DMS153 treated with DMSO at 0.1 percent for 48 hours (cell line): Measurements from ENCODE around the gene MYH4.

Experiments
- DNase-seq: peaks from one replicate; lab custom pipeline; 2025; ENCODE audit not compliant: unreplicated experiment; lab: John Stamatoyannopoulos, UW

The MYH4 gene

DNA sequence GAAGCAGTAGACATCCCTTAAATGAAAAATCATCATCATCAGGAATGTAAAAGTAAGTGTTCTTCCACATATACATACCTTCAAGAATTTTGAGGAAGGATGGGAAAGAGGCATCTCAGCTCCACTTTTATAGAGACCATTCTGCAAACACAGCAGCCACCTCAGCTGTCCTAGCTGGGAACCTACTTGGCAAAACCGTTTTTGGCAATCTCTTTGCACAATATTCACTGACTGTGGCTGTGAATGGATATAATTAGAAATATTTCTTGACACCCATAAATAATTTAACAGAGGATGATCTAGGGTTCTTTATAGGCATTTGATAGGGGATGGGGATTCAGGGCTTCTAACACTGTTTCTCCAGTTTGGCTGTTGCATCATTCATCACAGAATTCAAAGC is at the start of gene MYH4:
Gene MYH4, minus strand, starts transcription at position 101 of the 400 bp plus-strand sequence. CDS start 2,814 bp downstream, outside the sequence.
- no peak for DNase-seq

DNA sequence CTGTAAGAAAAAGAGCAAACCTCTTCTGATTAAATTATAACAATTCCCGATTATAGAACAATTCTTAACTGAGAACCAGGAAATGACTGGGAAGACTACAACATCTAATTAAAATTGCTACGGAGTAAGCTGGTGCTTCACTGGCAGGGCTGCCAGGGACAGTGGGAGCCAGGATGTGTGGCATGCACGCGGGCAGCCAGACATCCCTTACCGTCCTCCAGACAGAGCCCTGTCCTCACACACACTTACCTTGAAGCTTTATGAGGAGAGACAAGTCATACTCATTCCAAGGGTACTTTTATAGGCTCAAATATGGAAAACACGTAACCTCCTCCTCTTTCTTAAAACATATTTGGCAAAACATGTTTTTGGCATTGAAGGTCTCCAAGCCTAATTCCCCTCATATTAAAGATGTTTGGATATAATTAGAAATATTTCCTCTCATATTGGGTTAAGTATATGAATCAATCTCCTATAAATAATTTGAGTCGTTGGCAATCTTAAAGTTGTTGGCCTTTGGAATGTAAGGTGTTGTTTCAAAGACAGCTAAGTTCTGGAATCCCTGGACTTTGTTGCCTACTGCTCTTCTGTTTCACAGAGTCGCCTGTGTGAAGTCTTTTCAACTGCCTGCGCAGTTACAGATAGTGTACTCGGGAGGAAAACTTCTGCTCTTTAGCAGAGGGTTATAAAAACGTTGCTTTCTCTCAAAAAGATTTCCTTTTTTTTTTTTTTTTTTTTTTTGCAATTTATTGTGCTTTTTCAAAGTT is 49.1 kb upstream of the MYH4 start, which contains the start of gene MYH1:
Gene MYH1, minus strand, starts transcription at position 272 of the 767 bp plus-strand sequence. CDS start 1,900 bp downstream, outside the sequence.
- DNase-seq, result no peak

DNA sequence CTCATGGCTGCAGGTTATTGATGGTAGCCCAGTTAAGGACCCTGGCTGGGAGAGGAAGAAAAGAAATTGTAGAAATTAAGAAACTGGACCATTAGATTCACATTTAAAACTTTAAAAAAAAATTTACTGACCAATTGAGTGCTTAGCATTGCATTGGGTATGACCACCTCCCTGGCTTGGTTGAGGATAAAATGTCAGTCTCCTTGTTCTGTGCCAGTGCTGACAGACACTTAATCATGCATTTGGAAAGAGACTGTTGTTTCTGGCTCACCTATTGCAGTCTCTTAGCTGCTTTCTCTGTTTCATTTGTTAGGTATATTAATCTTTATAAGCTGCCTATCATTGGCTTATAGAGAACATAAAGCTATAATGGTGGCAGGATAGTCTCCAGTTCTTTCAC is 47.3 kb upstream of the MYH4 start:
- DNase-seq, result no peak

DNA sequence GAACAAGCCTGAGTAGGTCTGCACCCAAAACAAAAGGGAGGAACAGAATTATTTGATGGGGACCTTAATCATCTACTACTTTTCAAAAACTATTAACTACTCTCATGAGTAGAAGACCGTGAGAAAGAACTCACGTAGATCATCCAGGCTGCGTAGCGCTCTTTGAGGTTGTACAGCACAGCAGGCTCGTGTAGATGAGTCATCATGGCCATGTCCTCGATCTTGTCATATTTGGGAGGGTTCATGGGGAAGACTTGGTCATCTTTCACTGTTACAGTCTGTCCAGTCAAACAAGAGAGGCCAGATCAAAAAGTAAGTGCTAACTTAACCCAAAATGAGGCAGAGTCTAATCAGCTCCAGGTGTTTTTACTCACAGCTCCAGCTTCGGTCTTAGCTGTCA is 46.7 kb upstream of the MYH4 start:
- DNase-seq, result no peak

DNA sequence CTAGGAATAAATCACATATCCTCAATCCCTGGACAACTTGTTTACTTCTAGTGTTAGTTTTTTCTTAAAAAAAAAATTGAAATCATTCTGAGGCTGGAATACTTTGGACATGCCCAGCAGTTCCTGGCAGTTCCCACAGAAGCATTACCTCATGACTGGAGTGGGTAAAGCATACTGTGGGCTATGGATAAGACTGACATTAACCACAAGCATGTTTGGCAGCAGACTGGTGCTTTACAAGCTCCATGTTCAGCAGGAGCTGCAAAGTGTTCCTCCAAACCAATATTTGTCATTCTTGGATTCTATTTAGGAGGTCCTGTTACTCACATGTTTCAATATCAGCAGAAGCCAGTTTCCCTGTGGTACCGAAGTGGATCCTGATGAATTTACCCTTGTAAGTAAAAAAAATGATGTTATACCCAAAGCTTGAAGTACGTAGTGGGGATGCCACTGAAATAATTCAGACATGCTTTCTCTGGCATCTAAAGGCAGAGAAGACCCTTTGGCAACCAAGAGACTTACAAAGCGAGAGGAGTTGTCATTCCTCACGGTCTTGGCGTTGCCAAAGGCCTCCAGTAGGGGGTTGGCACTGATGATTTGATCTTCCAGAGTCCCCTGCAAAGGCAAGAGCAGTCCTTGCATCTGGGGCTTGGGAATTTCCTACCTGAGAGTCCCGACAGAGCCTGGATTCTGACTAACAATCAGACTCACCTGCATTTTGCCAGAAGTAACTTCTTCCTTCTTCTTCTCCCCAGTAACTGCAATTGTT is 44.1 kb upstream of the MYH4 start:
- DNase-seq, result no peak

DNA sequence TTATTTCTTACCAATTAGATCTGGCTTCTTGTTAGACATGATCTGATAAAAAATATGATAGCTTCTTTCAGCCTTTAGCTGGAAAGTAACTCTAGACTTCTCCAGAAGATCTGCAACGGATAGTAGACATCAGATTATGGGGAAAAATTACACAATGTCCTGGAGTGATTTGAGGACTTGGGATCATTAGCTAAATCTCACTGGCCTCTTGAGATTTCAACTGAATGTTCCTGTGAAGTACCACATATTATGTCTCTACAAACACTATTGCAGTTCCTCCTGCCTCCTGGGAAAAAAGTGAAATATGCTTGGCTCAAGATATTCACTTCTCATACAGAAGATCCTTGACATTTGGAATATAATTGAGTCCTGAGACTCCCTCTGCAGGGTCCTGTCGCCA is 43.5 kb upstream of the MYH4 start:
- DNase-seq, result no peak

DNA sequence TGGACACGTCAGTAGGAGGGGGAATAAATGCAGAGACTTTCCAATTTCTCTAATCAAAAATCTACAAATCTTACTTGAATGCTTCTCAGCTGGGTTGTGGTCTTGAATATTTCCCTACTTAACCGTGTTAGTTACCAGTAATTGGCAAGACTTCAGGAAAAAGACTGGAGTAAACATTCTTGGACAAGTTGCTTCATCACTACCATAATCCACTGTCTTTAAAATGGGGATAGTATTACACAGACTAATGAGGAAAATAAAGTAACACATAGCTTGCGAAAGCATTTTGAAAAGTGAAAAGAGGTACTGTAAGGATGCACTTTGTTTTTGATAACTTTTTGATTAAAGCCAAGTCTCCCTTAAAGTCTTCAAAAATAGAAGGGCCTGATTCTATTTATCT is 30.6 kb upstream of the MYH4 start:
- DNase-seq, result no peak

DNA sequence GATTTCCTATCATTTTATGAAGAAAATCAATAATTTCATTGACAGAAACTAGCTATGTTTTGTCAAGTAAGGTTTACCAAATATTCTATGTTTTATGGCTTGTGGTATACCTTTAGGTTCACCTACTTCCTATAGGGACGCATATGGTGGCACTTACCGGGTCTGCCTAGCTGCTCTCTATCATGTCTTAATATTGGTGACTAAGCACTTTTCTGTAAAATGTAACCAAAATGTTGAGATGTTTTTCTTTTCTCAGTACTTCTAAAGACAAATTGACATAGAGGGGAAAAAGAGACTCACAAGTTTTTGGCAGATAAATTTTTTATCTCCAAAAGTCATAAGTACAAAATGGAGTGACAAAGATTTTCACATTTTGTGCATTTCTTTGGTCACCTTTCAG is 22.6 kb upstream of the MYH4 start:
- DNase-seq, result no peak

DNA sequence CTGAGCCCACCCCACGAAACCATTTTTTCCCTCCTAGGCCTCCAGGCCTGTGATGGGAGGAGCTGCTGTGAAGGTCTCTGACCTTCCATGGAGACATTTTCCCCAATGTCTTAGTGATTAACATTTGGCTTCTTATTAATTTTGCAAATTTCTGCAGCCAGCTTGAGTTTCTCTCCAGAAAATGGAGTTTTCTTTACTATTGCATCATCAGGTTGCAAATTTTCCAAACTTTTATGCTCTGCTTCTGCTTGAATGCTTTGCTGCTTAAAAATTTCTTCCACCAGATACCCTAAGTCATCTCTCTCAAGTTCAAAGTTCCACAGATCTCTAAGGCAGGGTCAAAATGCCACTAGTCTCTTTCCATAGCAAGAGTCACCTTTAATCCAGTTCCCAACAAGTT is 12.9 kb upstream of the MYH4 start:
- DNase-seq, result no peak

DNA sequence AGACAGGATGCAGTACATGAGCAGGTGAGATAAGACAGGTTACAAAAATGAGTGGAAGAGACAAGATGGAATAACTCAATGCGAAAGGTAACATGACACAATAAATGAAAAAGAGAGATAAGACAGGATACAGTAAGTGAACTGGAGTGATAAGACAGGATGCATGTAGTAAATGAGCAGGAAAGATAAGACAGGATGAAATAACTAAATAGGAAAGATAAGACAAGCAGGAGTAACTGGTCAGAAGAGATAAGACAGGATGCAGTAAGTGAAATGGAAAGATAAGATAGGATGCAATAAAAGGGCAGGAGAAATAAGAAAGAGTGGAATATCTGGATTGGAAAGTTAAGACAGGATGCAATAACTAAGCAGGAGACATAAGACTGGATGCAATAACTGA is 8.3 kb upstream of the MYH4 start:
- DNase-seq, result no peak

DNA sequence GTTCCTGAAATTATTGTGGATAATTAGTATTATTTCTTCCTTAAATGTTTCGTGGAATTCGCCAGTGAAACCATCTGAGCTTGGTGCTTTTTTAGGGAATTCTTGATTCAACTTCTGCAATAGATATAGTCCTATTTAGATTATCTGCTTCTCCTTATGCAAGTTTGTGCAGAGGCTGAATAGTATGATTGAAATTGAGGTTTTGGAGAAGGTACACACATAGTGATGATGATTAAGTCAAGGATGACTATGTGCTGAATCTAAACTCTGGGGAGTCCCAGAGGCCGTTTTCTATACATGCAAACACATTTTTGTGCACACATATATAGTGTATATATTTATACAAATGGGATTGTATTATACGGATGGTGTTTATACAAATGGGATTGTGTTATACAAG is 5.2 kb upstream of the MYH4 start:
- DNase-seq, result no peak

DNA sequence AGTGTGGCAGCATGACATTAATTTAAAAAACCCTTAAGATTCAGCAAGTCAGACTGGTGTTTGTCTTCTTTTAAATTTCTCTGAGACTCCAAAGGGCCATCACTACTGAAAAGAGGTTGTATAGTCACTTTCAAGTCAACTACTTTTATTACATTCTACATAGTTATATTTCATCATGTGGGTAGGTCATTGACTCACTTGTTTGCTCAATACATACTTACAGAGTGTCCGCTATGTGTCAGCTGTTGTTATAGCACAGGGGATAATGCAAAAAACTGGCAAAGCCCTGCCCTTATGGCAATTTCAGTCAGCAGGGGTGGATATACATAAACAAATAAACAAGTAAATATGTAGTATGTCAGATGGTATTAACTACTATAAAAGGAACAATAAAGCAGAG is 2.5 kb upstream of the MYH4 start:
- no peak for DNase-seq

DNA sequence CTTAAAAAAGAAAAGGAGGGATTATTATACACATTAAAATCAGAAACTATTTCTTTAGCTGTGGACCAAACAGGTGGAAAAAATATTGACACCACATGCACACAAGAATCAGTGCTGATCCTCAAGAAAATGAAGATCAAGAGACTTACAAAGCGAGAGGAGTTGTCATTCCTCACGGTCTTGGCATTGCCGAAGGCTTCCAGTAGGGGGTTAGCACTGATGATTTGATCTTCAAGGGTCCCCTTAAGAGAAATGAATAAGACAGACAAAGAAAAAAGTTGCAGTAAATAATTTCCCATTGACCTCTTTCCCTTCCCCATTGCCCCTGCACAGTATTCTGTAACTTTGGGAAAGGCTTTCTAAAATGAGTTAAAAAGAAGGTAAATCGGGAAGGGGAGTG is 6.0 kb downstream of the MYH4 start:
- DNase-seq, result no peak

DNA sequence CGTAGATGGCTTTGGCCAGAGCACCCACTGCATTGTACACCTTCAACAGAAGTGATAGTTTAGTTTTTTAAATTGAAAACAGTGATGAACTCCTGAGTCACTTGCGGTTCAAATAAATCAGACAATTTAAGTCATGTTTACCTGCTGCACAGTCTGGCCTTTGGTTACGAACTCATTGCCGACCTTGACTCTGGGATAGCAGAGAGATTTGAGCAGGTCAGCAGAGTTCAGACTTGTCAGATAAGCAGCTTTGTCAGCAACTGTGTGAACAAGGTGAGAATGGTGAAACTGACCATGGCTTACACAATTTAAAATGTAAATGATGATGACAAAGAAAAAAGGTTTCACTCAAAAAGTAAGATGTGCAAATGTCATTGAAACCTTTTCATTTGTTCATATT is 9.3 kb downstream of the MYH4 start:
- no peak for DNase-seq

DNA sequence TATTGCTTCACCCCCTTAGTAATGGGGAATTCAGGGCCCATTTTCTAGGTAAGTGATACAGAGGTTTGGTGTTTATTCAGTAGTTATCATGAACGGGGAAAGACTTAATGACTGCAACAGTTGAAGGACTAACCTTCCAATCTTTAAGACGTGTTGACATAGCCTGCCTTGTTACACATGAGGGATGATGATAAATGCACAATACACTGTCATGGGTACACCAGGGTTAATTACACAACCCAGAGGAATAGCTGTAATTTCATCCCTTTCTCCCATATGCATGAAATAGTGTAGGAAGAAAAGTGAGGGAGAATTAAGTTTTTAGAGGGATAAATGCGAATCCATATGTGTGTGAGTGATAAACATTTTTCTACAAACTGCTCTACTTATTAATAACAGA is 10.7 kb downstream of the MYH4 start:
- no peak for DNase-seq

DNA sequence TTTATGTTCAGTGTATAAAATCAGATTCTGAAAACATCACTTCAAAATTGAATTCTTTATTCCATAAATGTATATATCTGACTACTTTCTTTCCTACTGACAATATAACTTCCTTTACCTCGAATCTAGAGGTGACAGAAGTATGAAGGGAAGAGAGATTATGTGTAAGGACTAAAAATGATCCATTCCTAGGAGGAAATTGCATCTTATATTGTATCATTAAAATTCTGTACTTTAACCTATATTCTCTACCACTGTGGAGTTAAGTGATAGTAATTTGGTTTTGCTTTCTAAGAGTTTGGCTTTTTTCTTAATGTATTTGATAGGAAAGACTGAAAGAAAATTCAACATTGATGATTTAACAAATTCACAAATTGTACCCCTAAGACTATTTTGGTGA is 11.4 kb downstream of the MYH4 start:
- DNase-seq, result no peak

DNA sequence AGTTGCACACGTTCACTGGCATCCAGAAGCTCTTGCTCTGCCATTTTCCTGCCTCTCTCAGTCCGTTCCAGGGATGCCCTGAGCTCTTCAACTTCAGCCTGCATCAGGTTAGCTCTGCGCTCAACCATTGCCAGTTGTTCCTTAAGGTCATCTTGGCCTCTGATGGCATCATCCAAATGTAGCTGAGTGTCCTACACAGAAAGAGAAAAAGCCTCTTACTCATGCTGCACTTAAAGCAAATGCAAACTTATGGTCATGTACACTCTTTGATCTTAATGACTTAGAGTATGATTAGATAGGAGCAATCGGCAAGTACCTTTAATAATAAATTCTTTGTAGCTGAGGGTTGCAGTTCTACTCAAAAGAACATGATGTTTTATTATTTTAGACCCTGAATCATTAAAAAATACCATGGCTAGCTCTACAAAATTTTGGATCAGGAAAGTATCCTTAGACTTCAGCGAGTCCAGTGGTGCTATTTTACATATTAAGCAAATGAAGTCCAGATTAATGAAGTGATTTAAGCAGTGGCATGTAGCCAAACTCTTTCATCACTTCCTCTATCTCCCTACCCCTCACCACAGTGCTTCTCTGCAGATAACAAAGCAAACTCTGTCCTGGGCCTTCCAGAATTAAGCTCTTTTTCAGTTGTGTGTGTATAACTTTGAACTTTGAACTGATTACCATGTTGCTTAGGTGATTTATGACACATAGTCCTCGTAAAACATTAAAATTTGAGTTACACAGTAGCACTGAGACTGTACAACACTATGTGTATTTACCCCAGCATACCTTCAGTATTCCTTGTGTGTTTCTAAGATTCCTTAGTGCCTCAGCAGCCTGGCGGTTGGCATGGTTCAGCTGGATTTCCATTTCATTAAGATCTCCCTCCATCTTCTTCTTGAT is 22.1 kb downstream of the MYH4 start:
- no peak for DNase-seq

DNA sequence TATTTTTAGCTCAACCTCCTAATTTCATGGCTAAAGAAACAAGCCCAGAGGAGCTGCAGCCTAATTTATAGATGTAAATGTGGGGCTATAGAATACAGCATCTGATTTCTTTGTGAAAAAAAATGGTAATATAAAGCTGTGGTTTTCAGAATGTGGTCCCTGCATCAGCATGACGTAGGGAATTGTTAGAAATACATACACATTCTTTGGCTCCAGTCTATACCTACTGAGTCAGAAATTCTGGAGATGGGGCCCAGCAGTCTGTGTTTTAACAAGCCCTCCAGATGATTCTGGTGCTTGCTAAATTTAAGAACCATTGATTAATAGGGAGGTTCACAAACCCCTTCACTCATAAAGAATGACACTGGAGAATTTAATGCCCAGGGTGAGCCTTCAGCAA is 29.5 kb downstream of the MYH4 start:
- no peak for DNase-seq

DNA sequence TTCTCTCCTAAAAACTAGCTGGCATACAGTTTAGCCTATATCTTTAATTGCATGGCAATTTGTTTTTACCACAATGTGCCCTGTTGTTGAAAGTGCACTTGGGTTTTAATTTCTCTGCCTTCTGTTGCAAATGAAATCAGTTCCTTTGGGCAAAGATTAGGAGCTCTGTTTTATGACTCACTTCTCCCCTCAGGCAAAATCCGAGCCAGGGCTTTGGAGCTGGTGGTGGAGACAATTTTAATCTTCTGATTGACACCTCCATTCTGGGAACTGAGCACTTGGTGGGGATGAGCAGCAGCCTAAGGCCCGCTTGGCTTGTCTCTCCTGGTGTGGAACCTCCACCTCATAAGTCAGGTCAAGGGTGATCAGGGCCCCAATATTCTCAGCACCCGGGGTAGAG is 34.3 kb downstream of the MYH4 start:
- no peak for DNase-seq

DNA sequence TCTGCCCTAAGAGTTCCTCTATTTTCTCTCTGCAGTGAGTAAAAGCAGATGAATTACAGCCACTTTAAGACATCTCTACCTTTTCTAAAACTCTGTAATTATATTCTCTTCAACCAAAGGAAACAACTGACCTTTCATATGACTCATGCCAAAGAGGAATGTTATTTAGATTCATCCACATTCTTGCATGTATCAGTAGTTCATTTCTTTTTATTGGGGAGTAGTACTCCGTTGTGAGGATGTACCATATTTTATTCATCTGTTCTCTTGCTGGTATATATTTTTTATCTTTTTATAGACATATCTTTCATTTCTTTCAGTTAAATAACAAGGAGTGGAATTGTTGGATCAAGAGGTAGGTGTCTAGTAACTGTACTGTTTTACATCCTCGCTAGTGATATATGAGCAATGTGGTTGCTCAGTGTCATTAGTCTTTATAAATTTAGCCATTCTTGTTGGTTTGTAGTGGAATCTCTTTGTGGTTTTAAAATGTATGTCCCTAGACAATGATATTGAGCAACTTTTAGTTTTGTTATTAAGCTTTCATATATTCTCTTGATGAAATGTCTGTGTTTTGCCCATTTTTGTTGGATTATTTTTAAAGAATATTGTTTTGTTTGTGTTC is 39.8 kb downstream of the MYH4 start:
- DNase-seq, result no peak

DNA sequence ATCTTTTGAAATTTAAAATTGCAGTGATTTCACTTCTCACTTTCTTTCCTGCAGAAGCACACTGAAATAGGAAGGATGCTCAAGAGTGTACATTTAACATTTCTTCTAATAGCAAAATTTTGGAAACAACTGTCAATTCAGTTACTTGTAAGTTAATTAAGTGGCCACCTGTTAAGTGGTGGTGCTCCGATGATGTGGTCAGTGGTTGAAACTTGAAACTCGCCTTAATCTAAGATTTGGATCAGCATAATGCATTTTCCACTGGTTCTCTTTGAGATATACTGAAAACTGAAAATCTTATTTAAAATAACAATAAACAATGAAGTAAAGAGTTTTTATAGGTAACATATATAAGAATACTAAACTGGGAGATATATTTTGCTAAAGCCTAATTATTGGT is 40.6 kb downstream of the MYH4 start:
- DNase-seq, result no peak
